ENCODE data around the gene LAMB3. TPM values are rescaled to one million over a fixed set of nuclear protein-coding genes. Genes with fewer than 3 reads are reported as not detected.
A peak's percentile ranks its signal among the peaks of the same experiment; 100 is the strongest.

LAMB3 gene
- total RNA-seq, 1 experiment from 2014 or later, result 0.28 TPM

DNA sequence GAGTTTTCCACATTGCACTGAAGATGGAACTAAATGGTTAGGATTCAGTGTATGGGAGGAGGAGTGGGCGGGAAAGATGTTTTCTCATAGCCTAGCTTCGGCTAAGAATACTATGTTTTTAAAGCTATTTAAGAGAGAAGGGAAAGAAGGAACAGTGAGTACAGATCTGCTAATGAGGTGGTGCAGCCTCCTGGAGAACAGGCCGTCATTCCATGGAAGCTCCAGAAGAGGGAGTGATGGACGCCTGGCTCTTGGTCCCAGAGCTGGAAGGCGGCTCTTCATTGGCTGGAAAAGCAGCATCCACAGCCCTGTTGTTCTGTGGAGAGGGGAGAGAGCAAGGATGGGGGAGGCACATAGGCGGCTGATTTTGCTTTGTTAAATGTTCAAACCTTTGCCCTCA is 61.8 kb downstream of the LAMB3 start:
- H3K79me1 ChIP-seq (ENCODE audit: insufficient read depth, low read depth, low read length, poor library complexity, severe bottlenecking), result no peaks in the 10 kb centered on the region
- no peaks in the 10 kb centered on the region for H3K23me2 ChIP-seq (ENCODE audit: insufficient read length, low read depth, low read length, poor library complexity, severe bottlenecking)

More for the DNA sequence above, 61.8 kb downstream of the LAMB3 start:
- H3K27me3 ChIP-seq (ENCODE audit: insufficient read depth, low read length), result no peaks in the 10 kb centered on the region; the same call in 1 of the 2 replicates
- no peak overlapping the region for H2AFZ ChIP-seq (ENCODE audit: low read length)
- no peak overlapping the region for H2BK120ac ChIP-seq (ENCODE audit: low read depth, low read length, poor library complexity, severe bottlenecking)
- H2BK5ac ChIP-seq (ENCODE audit: insufficient read length, low read length), result no peak overlapping the region
- no CpG with 5 or more reads among the region's 6 CpGs for WGBS (ENCODE audit: extremely low coverage, insufficient read length, low lambda C conversion rate)
- no peak overlapping the region for H3K23ac ChIP-seq (ENCODE audit: insufficient read length, low read depth, low read length)
- H2AK5ac ChIP-seq (ENCODE audit: insufficient read length, low read length), result no peak overlapping the region
- no peak overlapping the region for H2BK12ac ChIP-seq (ENCODE audit: insufficient read length, low read depth, low read length)
- no peaks in the 10 kb centered on the region for H4K20me1 ChIP-seq (ENCODE audit: control insufficient read depth, insufficient read depth, insufficient read length)
- H2BK20ac ChIP-seq (ENCODE audit: low read depth, low read length, poor library complexity, severe bottlenecking), result no peak overlapping the region
- no peak overlapping the region for H3K56ac ChIP-seq (ENCODE audit: insufficient read length, low read depth, low read length)
- no peak overlapping the region for H3K27ac Mint-ChIP-seq
- no peaks in the 10 kb centered on the region for H3K36me3 Mint-ChIP-seq (ENCODE audit: insufficient read depth in 1 of 3, low read depth in 3 of 3)
- H3K4ac ChIP-seq (ENCODE audit: low read depth, low read length), result no peak overlapping the region
- peaks cover 11 to 22% of the 10 kb centered on the region in 2 experiments for H3K4me1 Mint-ChIP-seq
- H3K4me2 ChIP-seq (ENCODE audit: insufficient read depth, insufficient read length, low read length), result no peak overlapping the region
- peaks cover 33% of the 10 kb centered on the region for H3K27me3 Mint-ChIP-seq (ENCODE audit: low read depth)
- H3K27ac ChIP-seq (ENCODE audit: insufficient read length, low read depth, low read length), result no peak overlapping the region
- no peak overlapping the region for H4K91ac ChIP-seq (ENCODE audit: insufficient read length, low read depth, low read length)
- peak; percentile 66 for DNase-seq
- no peak overlapping the region for H4K5ac ChIP-seq (ENCODE audit: insufficient read length, low read depth, low read length)
- H3K18ac ChIP-seq (ENCODE audit: insufficient read length, low read depth, low read length), result no peak overlapping the region
- H3K79me2 ChIP-seq (ENCODE audit: insufficient read depth, low read length), result no peaks in the 10 kb centered on the region
- H3K9ac ChIP-seq (ENCODE audit: extremely low read depth, insufficient read length, low read length), result no peak overlapping the region
- no peak overlapping the region for H3T11ph ChIP-seq (ENCODE audit: low read length)
- TF ChIP-seq, protein P1, sequence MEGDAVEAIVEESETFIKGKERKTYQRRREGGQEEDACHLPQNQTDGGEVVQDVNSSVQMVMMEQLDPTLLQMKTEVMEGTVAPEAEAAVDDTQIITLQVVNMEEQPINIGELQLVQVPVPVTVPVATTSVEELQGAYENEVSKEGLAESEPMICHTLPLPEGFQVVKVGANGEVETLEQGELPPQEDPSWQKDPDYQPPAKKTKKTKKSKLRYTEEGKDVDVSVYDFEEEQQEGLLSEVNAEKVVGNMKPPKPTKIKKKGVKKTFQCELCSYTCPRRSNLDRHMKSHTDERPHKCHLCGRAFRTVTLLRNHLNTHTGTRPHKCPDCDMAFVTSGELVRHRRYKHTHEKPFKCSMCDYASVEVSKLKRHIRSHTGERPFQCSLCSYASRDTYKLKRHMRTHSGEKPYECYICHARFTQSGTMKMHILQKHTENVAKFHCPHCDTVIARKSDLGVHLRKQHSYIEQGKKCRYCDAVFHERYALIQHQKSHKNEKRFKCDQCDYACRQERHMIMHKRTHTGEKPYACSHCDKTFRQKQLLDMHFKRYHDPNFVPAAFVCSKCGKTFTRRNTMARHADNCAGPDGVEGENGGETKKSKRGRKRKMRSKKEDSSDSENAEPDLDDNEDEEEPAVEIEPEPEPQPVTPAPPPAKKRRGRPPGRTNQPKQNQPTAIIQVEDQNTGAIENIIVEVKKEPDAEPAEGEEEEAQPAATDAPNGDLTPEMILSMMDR (conservative IDR thresholded peaks at IDR 0.05), result peak; percentile 60
- H3K4me1 ChIP-seq (ENCODE audit: insufficient read depth, low read length), result no peaks in the 10 kb centered on the region
- peaks cover 2 to 3% of the 10 kb centered on the region in 2 experiments; a peak in 2 of 5 replicates for H3K9me3 Mint-ChIP-seq
- H2BK15ac ChIP-seq (ENCODE audit: low read depth, low read length), result no peak overlapping the region
- H4K8ac ChIP-seq (replicated peaks; ENCODE audit: insufficient read length, low read depth, low read length), result no peak overlapping the region
- H3K14ac ChIP-seq (ENCODE audit: insufficient read depth, low read length), result no peak overlapping the region
- H3K9me3 ChIP-seq (ENCODE audit: control insufficient read depth, low read depth, low read length), result no peaks in the 10 kb centered on the region
- no peak overlapping the region for H3K4me3 Mint-ChIP-seq
